Measurements from ENCODE around the gene TTC6. TPM values are rescaled to one million over a fixed set of nuclear protein-coding genes. Genes with fewer than 3 reads are reported as not detected.

The TTC6 gene
- total and polyA plus RNA-seq, 2 experiments from 2014 or later = not detected

DNA sequence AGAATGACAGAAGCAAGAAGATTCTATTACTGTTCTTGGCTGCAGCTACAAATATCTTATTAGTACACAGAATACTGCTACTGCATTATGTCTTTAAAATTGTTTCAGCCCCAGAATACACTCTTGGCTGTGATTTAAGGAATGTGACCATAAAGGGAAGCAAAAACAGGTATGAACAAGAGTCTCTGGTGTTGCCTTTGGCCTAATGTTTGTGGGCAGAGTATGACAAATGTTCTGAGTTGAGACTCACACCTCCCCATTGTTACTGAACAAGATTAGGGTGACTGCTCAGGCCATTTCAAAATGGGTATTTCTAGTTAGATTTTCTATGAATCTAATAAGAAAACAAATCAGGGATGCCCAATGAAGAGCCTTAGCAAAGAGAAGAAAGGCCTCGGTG, 28.5 kb downstream of the TTC6 start:
- Histone ChIP-seq H3K9ac (no peak overlapping the region), H4K20me1 (ENCODE audit: insufficient read depth) (no peaks in the 10 kb centered on the region), H3K27ac (no peak overlapping the region), H2AFZ (no peak overlapping the region), H3K36me3 (ENCODE audit: low read depth) (no peaks in the 10 kb centered on the region), H3F3A (ENCODE audit: insufficient read depth) (peaks cover 14% of the 10 kb centered on the region; the same call in 1 of the 2 replicates), H3K27me3 (replicated peaks; ENCODE audit: insufficient read depth) (0 out of 2 replicates have a peak, but pooled peaks cover 3% of the 10 kb centered on the region), H3K9me2 (ENCODE audit: insufficient read depth) (no peaks in the 10 kb centered on the region), H3K9me3 (ENCODE audit: low read depth) (no peaks in the 10 kb centered on the region), H3K79me2 (ENCODE audit: insufficient read depth) (no peaks in the 10 kb centered on the region), H3K4me3 (no peak overlapping the region), H3K4me2 (ENCODE audit: unreplicated experiment) (no peak overlapping the region), H3K4me1 (ENCODE audit: insufficient read depth) (peaks cover 10% of the 10 kb centered on the region)
- WGBS, 2 experiments (ENCODE audit: low coverage in 1 of 2, low lambda C conversion rate in 2 of 2, missing lambda C conversion rate in 2 of 2) = 100% methylated on average over 1 of the region's 1 CpG
- no peak for TF ChIP-seq EZH2 (IDR thresholded peaks at IDR 0.05; ENCODE audit: insufficient read depth, poor library complexity, severe bottlenecking)
- no peak for TF ChIP-seq EZH2phosphoT487 (IDR thresholded peaks at IDR 0.05; ENCODE audit: insufficient read depth, low read depth)
- in situ Hi-C loops (cut with MboI) = no loop called here
- no peak for DNase-seq

- H3F3A ChIP-seq (ENCODE audit: insufficient read depth) = peaks cover 14% of the 10 kb centered on the region; the same call in 1 of the 2 replicates
- no peaks in the 10 kb centered on the region for H4K20me1 ChIP-seq (ENCODE audit: insufficient read depth)
- in situ Hi-C loops (cut with MboI) = no loop called here
- H2AFZ ChIP-seq = no peak overlapping the region
- no peak overlapping the region for H3K9ac ChIP-seq
- H3K4me1 ChIP-seq (ENCODE audit: insufficient read depth) = peaks cover 10% of the 10 kb centered on the region
- H3K36me3 ChIP-seq (ENCODE audit: low read depth) = no peaks in the 10 kb centered on the region
- 0 out of 2 replicates have a peak, but pooled peaks cover 3% of the 10 kb centered on the region for H3K27me3 ChIP-seq (replicated peaks; ENCODE audit: insufficient read depth)
- no peaks in the 10 kb centered on the region for H3K79me2 ChIP-seq (ENCODE audit: insufficient read depth)
- H3K27ac ChIP-seq = no peak overlapping the region
- no peak for DNase-seq
- no peak overlapping the region for H3K4me3 ChIP-seq
- H3K9me2 ChIP-seq (ENCODE audit: insufficient read depth) = no peaks in the 10 kb centered on the region
- no peak overlapping the region for H3K4me2 ChIP-seq (ENCODE audit: unreplicated experiment)
- 59 to 62% methylated on average over 9 of the region's 9 CpGs for WGBS, 2 experiments (ENCODE audit: low coverage in 1 of 2, low lambda C conversion rate in 2 of 2, missing lambda C conversion rate in 2 of 2)
- H3K9me3 ChIP-seq (ENCODE audit: low read depth) = no peaks in the 10 kb centered on the region
- TF ChIP-seq EZH2 (IDR thresholded peaks at IDR 0.05; ENCODE audit: insufficient read depth, poor library complexity, severe bottlenecking) = no peak
Observed at GRCh38 chr14:37625597-37626595, 30.5 kb downstream of the TTC6 start.

DNA sequence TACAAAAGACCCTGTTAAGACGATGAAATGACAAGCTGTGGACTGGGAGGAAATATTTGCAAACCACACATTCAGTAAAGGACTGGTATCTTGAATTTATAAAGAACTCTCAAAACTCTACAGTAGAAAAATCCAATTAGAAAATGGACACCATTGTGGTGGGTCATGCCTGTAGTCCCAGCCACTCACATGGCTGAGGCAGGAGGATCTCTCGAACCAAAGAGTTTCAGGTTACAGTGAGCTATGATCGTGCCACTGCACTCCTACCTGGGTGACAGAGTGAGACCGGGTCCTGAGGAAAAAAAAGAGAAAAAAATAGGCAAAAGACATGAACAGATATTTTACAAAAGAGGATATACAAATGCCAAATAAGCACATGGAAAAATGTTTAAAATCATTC, 41.9 kb downstream of the TTC6 start:
- Histone ChIP-seq H3K9me2 (ENCODE audit: insufficient read depth) (no peaks in the 10 kb centered on the region), H3K4me2 (ENCODE audit: unreplicated experiment) (no peak overlapping the region), H3F3A (ENCODE audit: insufficient read depth) (no peaks in the 10 kb centered on the region), H4K20me1 (ENCODE audit: insufficient read depth) (no peaks in the 10 kb centered on the region), H3K36me3 (ENCODE audit: low read depth) (no peaks in the 10 kb centered on the region), H3K9ac (no peak overlapping the region), H2AFZ (no peak overlapping the region), H3K27me3 (replicated peaks; ENCODE audit: insufficient read depth) (no peaks in the 10 kb centered on the region), H3K4me3 (no peak overlapping the region), H3K27ac (no peak overlapping the region), H3K4me1 (ENCODE audit: insufficient read depth) (no peaks in the 10 kb centered on the region), H3K79me2 (ENCODE audit: insufficient read depth) (no peaks in the 10 kb centered on the region), H3K9me3 (ENCODE audit: low read depth) (no peaks in the 10 kb centered on the region)
- WGBS, 2 experiments (ENCODE audit: low coverage in 1 of 2, low lambda C conversion rate in 2 of 2, missing lambda C conversion rate in 2 of 2) = 14 to 22% methylated on average over 4 of the region's 4 CpGs
- no peak for DNase-seq
- TF ChIP-seq EZH2phosphoT487 (IDR thresholded peaks at IDR 0.05; ENCODE audit: insufficient read depth, low read depth) = no peak
- in situ Hi-C loops (cut with MboI) = no loop called here

DNA sequence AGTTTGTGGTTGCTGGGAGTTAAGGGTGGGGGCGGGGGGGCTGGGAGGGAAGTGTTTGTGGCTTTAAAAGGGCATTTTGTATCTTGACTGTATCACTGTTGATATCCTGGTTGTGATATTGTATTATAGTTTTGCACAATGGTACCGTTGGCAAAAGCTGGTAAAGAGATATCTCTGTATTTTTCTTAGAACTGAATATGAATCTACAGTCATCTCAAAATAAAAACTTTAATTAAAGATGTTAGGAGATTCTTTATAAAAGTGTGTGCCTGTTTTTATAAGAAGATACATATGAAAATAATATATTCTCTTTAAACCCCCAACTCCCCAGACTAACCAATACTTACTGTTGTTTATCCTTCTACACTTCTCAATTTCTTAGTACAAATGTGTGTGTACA, 43.2 kb downstream of the TTC6 start:
- Histone ChIP-seq H3K4me1 (ENCODE audit: insufficient read depth) (no peaks in the 10 kb centered on the region), H4K20me1 (ENCODE audit: insufficient read depth) (no peaks in the 10 kb centered on the region), H3K9ac (no peak overlapping the region), H3K4me3 (no peak overlapping the region), H3K36me3 (ENCODE audit: low read depth) (no peaks in the 10 kb centered on the region), H3K79me2 (ENCODE audit: insufficient read depth) (no peaks in the 10 kb centered on the region), H3K27me3 (replicated peaks; ENCODE audit: insufficient read depth) (no peaks in the 10 kb centered on the region; the same call in 1 of the 2 replicates), H3K27ac (no peak overlapping the region), H3F3A (ENCODE audit: insufficient read depth) (no peaks in the 10 kb centered on the region), H2AFZ (no peak overlapping the region), H3K9me2 (ENCODE audit: insufficient read depth) (no peaks in the 10 kb centered on the region), H3K9me3 (ENCODE audit: low read depth) (no peaks in the 10 kb centered on the region), H3K4me2 (ENCODE audit: unreplicated experiment) (no peak overlapping the region)
- in situ Hi-C loops (cut with MboI) = no loop called here
- no peak for DNase-seq
- WGBS, 2 experiments (ENCODE audit: low coverage in 1 of 2, low lambda C conversion rate in 2 of 2, missing lambda C conversion rate in 2 of 2) = 36 to 37% methylated on average over 2 of the region's 2 CpGs
- no peak for TF ChIP-seq EZH2phosphoT487 (IDR thresholded peaks at IDR 0.05; ENCODE audit: insufficient read depth, low read depth)
- no peak for TF ChIP-seq EZH2 (IDR thresholded peaks at IDR 0.05; ENCODE audit: insufficient read depth, poor library complexity, severe bottlenecking)
